GM12865 (cell line): Measurements from ENCODE around the gene SCARB1.

Experiments used
- DNase-seq: peaks from one replicate; pipeline ENCODE4 v3.0.0; 2010; ENCODE audit warnings: low read depth
- H3K4me3 ChIP-seq: 2 replicates; pipeline ENCODE4 v1.5.1; 2011; ENCODE audit warnings: mild to moderate bottlenecking, low read depth, low read length, control low read depth
- CTCF ChIP-seq: IDR thresholded peaks from 2 replicates; pipeline ENCODE4 v1.5.1; 2011; ENCODE audit warnings: low read length, control low read depth, low read depth, inconsistent platforms; ENCODE audit not compliant: insufficient read depth; ENCODE audit errors: missing control alignments

Gene SCARB1

GRCh38 chr12:124871297-124871696 is 7.6 kb upstream of the SCARB1 start:
- no peak for TF ChIP-seq CTCF
- no peak overlapping the region for H3K4me3 ChIP-seq
- no peak for DNase-seq

GRCh38 chr12:124870515-124870914 is 6.9 kb upstream of the SCARB1 start:
- no peak overlapping the region for H3K4me3 ChIP-seq
- no peak for DNase-seq
- TF ChIP-seq CTCF, result no peak

GRCh38 chr12:124869059-124869665 is 5.5 kb upstream of the SCARB1 start:
- DNase-seq, result no peak
- TF ChIP-seq CTCF, result no peak
- no peak overlapping the region for H3K4me3 ChIP-seq

- no peak for TF ChIP-seq CTCF
- no peak for DNase-seq
- no peak overlapping the region for H3K4me3 ChIP-seq
Measured at GRCh38 chr12:124868252-124869058, 4.8 kb upstream of the SCARB1 start.

GRCh38 chr12:124867401-124867930 is 3.8 kb upstream of the SCARB1 start:
- DNase-seq, result no peak

GRCh38 chr12:124866883-124867400 is 3.3 kb upstream of the SCARB1 start:
- no peak for DNase-seq
- no peak for TF ChIP-seq CTCF

More at GRCh38 chr12:124867401-124867930, 3.8 kb upstream of the SCARB1 start:
- no peak for TF ChIP-seq CTCF
- no peak overlapping the region for H3K4me3 ChIP-seq

More at GRCh38 chr12:124866883-124867400, 3.3 kb upstream of the SCARB1 start:
- H3K4me3 ChIP-seq, result no peak overlapping the region
